Nephron progenitor cell (in vitro differentiated cells): ENCODE data around the gene TMEM45B.
"Not testable (repeated sequence)": the region's sequence is repeated elsewhere in the genome, so short reads cannot be mapped to it uniquely, and the experiment has no call there.

Source experiments
- DNase-seq: peaks from one replicate; pipeline ENCODE4 v3.0.0; 2021
- H3K27ac Mint-ChIP-seq: 2 replicates; pipeline ENCODE4 v1.8.0; 2021; ENCODE audit warnings: mild to moderate bottlenecking, moderate library complexity, mixed read lengths
- H3K27me3 Mint-ChIP-seq: 2 replicates; pipeline ENCODE4 v1.8.0; 2021; ENCODE audit warnings: mild to moderate bottlenecking, low read depth, mixed read lengths; ENCODE audit not compliant: poor library complexity
- H3K36me3 Mint-ChIP-seq: 2 replicates; pipeline ENCODE4 v1.8.0; 2021; ENCODE audit warnings: low read depth, mixed read lengths
- H3K4me1 Mint-ChIP-seq: 2 replicates; pipeline ENCODE4 v1.8.0; 2021; ENCODE audit warnings: mixed read lengths
- H3K4me3 Mint-ChIP-seq: 2 replicates; pipeline ENCODE4 v1.8.0; 2021; ENCODE audit warnings: mild to moderate bottlenecking, moderate library complexity, mixed read lengths
- H3K9me3 Mint-ChIP-seq: 2 replicates; pipeline ENCODE4 v1.8.0; 2021; ENCODE audit warnings: mild to moderate bottlenecking, moderate library complexity, mixed read lengths
- CTCF ChIP-seq: fragments of 200-600 bp; sonication (generic); IDR thresholded peaks from 2 replicates; pipeline ENCODE4 v1.5.0; 2021; ENCODE audit warnings: antibody characterized with exemption

The TMEM45B gene

DNA sequence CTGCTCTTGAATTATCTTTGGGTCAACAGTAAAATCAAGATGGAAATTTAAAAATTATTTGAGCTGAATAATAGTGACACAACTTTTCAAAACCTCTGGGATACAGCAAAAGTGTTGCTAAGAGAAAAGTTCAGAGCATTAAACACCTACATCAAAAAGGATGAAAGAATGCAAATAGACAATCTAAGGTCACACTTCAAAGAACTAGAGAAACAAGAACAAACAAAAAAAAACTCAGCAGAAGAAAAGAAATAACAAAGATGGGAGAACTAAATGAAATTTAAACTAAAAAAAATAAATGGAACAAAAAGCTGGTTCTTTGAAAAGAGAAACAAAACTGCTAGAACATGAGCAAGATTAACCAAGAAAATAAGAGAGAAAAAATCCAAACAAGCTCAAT lies 15.0 kb upstream of the TMEM45B start:
- Mint-ChIP-seq H3K9me3 (peaks cover 65% of the 10 kb centered on the region), H3K4me1 (no peaks in the 10 kb centered on the region), H3K36me3 (peaks cover 16% of the 10 kb centered on the region), H3K4me3 (no peak overlapping the region), H3K27ac (no peak overlapping the region), H3K27me3 (peaks cover 20% of the 10 kb centered on the region)
- no peak for DNase-seq
- TF ChIP-seq CTCF, result no peak

GRCh38 chr11:129803533-129803932 lies 12.1 kb upstream of the TMEM45B start:
- Mint-ChIP-seq H3K36me3 (peaks cover 12% of the 10 kb centered on the region), H3K4me3 (no peak overlapping the region), H3K27ac (no peak overlapping the region), H3K27me3 (peaks cover 18% of the 10 kb centered on the region), H3K9me3 (peaks cover 86% of the 10 kb centered on the region), H3K4me1 (no peaks in the 10 kb centered on the region)
- TF ChIP-seq CTCF, result no peak
- no peak for DNase-seq

DNA sequence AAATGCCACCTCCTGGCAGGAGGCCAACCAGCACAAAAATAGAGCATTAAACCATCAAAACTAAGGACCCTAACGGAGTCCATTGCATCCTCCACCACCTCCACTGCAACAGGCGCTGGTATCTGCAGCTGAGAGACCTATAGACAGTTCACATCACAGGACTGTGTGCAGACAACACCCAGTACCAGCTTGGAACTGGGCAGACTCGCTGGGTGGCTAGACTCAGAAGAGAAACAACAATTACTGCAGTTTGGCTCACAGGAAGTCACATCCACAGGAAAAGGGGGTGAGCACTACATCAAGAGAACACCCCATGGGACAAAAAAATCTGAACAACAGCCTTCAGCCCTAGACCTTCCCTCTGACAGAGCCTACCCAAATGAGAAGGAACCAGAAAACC lies 11.6 kb upstream of the TMEM45B start:
- Mint-ChIP-seq H3K4me3 (no peak overlapping the region), H3K27me3 (peaks cover 17% of the 10 kb centered on the region), H3K9me3 (peaks cover 85% of the 10 kb centered on the region), H3K4me1 (no peaks in the 10 kb centered on the region), H3K27ac (no peak overlapping the region), H3K36me3 (peaks cover 12% of the 10 kb centered on the region)
- no peak for DNase-seq
- TF ChIP-seq CTCF, result no peak

GRCh38 chr11:129808241-129808640 lies 7.4 kb upstream of the TMEM45B start:
- H3K27ac Mint-ChIP-seq, H3K4me1 Mint-ChIP-seq, H3K4me3 Mint-ChIP-seq, DNase-seq: not testable (repeated sequence)
- Mint-ChIP-seq H3K9me3 (peaks cover 57% of the 10 kb centered on the region), H3K27me3 (peaks cover 42% of the 10 kb centered on the region), H3K36me3 (peaks cover 12% of the 10 kb centered on the region)

- peaks cover 3% of the 10 kb centered on the region for H3K4me1 Mint-ChIP-seq
- no peak for DNase-seq
- no peak overlapping the region for H3K27ac Mint-ChIP-seq
- H3K36me3 Mint-ChIP-seq, result no peaks in the 10 kb centered on the region
- no peak overlapping the region for H3K4me3 Mint-ChIP-seq
- no peak for TF ChIP-seq CTCF
- peaks cover 75% of the 10 kb centered on the region for H3K27me3 Mint-ChIP-seq
- H3K9me3 Mint-ChIP-seq, result peaks cover 35% of the 10 kb centered on the region
Observed at GRCh38 chr11:129813231-129813791, 2.3 kb upstream of the TMEM45B start.

DNA sequence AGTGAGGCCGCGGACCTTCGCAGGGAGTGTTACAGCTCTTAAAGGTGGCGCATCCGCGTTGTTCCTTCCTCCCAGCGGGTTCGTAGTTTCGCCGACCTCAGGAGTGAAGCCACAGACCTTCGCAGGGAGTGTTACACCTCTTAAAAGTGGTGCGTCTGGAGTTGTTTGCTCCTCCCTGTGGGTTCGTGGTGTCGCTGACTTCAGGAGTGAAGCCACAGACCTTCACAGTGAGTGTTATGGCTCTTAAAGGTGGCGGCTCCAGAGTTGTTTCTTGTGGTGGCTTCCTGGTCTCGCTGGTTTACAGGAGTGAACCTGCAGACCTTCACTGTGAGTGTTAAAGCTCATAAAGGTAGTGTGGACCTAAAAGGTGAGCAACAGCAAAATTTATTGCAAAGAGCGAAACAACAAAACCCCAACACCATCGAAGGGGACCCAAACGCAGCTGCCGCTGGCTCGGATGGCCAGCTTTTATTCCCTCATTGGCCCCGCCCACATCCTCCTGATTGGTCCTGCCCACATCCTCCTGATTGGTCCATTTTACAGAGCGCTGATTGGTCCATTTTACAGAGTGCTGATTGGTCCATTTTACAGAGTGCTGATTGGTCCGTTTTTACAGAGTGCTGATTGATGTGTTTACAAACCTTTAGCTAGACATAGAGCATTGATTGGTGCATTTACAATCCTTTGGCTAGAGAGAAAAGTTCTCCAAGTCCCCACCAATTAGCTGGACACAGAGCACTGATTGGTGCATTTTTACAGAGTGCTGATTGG lies 1.2 kb upstream of the TMEM45B start:
- Mint-ChIP-seq H3K4me1 (peaks cover 3% of the 10 kb centered on the region), H3K9me3 (peaks cover 26% of the 10 kb centered on the region), H3K4me3 (no peak overlapping the region), H3K27me3 (peaks cover 84% of the 10 kb centered on the region), H3K27ac (no peak overlapping the region), H3K36me3 (no peaks in the 10 kb centered on the region)
- no peak for TF ChIP-seq CTCF
- DNase-seq, result no peak
